Measurements from ENCODE around the gene CREM.
"Not testable (repeated sequence)": the region's sequence is repeated elsewhere in the genome, so short reads cannot be mapped to it uniquely, and the experiment has no call there.

CREM gene

DNA sequence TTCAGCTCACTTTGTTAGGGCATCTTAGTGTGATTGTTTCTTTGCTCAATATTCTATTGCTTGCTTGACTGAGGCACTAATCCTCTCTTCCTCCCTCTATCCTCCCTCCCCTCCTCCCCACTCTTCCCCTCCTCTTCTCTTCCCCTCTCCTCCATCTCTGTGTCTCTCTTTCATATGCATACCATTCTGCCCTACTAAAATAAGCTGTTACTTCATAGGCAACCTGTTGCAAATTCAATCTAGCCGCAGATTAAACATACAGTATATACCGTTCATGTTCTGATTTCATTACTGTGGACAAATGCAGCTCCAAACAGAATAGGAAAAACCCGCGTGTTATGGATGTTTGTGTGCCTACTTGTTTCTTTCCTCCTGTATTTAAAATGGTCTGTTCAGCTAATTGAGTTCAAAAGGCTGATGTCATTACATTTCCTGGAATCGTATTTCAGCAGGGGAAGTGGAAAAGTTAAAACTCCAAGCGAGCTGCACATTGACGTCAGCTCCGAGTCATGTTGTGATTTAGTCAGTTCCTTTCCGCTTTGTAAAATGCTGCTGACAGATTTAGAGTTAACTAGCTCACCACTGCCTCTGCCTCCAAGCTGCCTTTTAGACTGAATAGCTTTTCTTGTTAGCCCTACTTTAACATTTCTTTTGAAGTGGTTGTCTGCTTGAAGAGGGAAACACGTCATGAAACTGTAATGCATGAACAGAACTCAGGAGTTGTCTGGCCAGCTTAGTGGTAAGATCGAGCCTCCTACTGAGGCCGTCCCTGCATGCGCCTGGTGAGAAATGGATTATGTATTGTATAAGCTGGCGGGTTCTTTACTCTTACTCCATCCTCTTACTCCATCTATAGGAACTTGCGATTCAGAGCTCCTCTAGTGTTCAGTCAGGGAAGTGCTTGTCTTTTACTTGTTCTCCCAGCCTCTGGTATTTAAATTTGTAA lies 69.0 kb downstream of the CREM start:
- DNase-seq, result peak; percentile 97 to 99

DNA sequence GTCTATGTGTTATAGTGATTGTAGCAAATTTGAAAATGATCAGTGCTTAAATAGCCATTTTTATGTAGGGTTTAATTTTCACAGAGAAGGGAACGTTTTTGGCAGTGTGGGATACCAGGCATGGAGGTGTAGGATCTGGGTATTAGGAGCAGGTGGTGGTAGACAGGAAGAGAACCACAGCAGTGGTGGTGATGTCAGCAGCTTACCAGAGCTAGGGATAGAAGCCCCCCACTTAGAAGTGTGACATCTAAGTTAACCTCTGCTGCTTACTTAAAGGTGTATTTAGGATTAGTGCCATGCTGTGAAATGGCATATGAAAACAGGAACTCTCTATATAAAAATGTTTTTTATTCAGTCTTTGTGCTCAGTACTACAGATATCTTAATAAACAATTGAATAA lies 73.8 kb downstream of the CREM start:
- no peak for DNase-seq

- DNase-seq, result no peak
These were observed 74.6 kb downstream of the CREM start for GRCh38 chr10:35201234-35201633.

- DNase-seq, result no peak
These were observed 75.4 kb downstream of the CREM start for GRCh38 chr10:35202050-35202449.

- DNase-seq, result no peak
These were observed 77.1 kb downstream of the CREM start for GRCh38 chr10:35203745-35204144.

DNA sequence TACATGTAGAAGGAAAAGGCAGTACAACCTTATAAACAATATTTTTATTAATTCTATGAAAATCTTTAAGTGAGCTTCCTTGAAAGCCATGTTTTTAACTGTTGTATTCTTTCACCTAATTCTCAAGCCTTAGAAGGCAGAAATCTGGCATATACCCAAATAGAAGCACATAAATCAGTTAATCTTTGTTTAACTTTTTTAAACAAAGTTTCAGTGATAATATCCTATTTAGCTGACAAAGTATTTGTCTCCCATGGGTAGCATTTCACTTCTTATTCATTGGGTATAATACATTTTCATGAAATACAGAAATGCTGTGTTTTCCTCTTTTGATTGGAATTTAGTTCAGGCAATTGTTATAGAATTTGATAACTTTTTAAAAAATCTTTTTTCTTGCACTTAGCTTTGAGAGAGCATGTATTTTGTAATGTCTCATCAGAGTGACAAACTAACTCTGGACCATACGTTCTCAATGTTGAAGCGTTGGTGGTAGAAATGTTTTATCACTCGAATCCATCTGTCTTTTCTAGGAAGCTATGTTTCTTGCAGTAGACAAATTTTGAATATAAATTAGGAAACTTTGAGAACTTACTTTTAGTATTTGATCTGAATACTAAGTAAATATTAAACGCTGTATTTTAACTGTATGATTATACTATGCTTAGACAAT lies 78.1 kb downstream of the CREM start:
- no peak for DNase-seq

DNA sequence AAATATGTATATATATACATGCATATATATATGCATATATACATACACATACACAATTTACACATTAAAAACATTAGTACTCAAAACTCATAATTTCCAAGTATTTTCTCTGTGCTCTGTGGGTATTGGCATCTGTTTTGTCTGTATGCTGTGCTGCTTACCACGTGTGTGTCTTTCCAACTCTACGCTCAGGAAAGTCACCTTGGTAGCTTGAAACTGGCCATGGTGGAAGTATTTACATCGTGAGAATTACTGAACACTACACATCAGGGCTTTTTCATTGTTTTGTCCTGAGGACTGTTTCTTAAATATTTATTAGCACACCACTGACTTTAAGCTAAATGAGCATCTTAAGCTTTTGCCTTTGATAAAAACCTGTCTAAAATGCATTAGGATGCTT lies 79.6 kb downstream of the CREM start:
- DNase-seq, result no peak

GRCh38 chr10:35208536-35208935 lies 81.9 kb downstream of the CREM start:
- DNase-seq, result no peak

GRCh38 chr10:35208949-35209613 lies 82.4 kb downstream of the CREM start:
- DNase-seq, result no peak

GRCh38 chr10:35210961-35211360 lies 84.3 kb downstream of the CREM start:
- no peak for DNase-seq

DNA sequence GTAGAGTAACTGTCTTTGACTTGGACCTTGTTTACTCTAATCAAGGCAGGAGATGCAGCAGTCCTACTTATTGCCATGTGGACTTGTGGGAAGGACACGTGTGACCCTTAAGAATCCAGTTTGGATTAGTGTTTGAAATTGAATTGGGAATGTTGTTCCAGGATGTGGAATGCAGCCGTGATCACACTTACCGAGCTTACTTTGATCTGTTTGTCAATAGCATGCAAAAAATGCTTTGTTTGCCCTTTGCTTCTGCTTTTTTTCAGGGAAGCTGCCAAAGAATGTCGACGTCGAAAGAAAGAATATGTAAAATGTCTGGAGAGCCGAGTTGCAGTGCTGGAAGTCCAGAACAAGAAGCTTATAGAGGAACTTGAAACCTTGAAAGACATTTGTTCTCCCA lies 84.7 kb downstream of the CREM start:
- no peak for DNase-seq

- peak; percentile 70 to 75 for DNase-seq
These were observed 86.2 kb downstream of the CREM start for GRCh38 chr10:35212856-35213255.

- DNase-seq, result no peak
These were observed 87.1 kb downstream of the CREM start for GRCh38 chr10:35213699-35214098.

GRCh38 chr10:35214607-35215020 lies 88.0 kb downstream of the CREM start:
- no peak for DNase-seq

GRCh38 chr10:35215107-35215506 lies 88.5 kb downstream of the CREM start:
- no peak for DNase-seq

- DNase-seq, result peak; percentile 63 to 73
These were observed 89.8 kb downstream of the CREM start for GRCh38 chr10:35216303-35216905.

DNA sequence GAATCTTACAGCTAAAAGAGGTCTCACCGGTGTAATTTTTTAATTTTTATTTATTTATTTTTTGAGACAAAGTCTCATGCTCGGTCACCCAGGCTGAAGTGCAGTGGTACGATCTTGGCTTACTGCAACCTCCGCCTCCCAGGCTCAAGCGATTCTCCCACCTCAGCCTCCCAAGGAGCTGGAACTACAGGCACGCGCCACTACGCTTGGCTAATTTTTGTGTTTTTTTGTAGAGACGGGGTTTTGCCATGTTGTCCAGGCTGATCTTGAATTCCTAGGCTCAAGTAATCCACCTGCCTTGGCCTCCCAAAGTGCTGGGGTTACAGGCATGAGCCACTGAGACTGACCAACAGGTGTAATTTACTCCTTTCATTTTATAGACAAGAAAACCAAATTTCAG lies 90.3 kb downstream of the CREM start:
- DNase-seq, result not testable (repeated sequence)

DNA sequence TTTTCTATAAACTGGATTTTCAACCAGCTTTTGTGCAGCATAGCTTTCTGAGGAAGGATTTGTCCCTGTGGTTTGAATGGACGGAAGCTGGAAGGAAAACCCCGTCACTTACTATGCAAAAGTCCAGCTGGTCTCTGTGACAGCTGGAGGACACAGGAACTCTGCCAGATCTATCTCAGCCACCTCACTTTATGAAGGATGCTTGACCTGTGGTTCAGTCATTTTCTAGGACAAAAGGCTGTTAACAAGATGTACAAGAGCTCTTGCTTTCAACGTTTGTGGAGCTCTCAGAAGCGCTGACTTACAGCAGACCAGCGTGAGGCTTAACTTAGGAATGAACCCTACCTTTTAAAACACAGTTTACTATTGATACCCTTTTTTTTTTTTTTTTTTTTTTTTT lies 90.8 kb downstream of the CREM start:
- DNase-seq, result no peak

DNA sequence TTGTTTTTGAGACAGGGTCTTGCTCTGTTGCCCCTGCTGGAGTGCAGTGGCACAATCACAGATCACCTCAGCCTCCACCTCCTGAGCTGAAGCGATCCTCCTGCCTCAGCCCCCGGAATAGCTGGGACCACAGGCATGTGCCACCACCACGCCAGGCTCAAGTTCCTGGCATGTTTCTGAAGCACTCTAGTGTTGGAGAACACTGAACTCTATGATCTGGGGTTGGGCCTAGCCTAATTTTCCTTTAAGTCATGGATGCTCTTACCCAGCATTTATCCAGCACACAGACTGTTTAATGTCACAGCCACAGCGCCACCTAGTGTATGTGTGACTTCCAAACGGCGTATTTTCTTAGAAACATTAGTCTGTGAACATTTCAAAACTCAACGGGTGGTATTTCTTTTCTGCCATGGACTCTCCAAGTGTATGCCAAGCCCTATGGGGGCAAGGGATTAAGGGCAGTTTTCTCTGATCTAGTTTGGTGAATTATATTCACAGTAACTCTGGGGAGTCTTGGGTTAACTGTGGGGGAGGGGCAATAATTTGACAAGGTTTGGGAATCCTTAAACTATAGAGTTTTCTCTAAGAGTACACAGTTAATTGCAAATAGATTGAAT lies 91.8 kb downstream of the CREM start:
- peak; percentile 96 to 98 for DNase-seq

DNA sequence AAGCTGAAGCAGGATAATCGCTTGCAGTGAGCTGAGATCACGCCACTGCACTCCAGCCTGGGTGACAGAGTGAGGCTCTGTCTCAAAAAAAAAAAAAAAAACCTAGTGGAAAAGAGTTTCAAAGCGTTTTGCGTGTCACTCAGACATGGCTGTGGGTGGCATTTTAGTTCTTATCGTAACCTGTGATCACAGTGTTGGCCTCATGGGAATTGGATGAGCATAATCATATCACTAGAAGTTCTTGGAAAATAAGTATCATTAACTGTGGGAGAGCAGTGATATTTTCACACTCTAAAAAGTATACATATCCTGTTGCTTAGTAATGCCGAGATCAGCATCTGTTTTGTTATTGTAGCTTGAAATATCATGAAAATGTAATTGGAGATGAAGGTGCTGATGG lies 92.6 kb downstream of the CREM start:
- no peak for DNase-seq

- DNase-seq, result no peak
These were observed 93.5 kb downstream of the CREM start for GRCh38 chr10:35219891-35220890.
